ENCODE results near the gene NT5C1A. TPM values are rescaled to one million over a fixed set of nuclear protein-coding genes. Genes with fewer than 3 reads are reported as not detected.

Gene NT5C1A
- polyA plus RNA-seq, 1 donor from 2014 or later, result not detected

DNA sequence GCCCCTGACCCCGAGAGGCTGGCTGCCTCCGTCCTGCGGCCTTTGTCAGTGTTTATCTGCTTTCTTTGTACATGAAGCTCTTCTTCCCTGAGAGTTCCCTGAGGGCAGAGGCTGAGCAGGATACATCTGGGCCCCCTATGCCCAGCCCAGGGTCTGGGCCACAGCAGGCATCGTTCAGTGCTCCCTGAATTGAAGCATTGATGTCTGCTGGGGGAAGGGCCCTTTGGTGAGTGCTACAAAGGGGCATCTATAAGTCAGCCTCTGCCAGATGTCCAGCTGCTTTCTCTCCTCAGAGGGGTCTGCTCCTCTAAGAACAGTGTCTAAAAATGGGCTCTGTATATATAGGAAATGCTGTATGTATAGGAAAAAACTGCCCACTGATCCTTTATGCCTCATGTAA, 34.5 kb downstream of the NT5C1A start:
- Histone ChIP-seq H4K20me1 (ENCODE audit: insufficient read depth) (no peaks in the 10 kb centered on the region), H3K27ac (ENCODE audit: low read length) (no peak overlapping the region), H3K79me2 (replicated peaks; ENCODE audit: insufficient read depth, low read length) (no peaks in the 10 kb centered on the region), H2AFZ (ENCODE audit: low read depth, low read length) (no peak overlapping the region), H3K36me3 (ENCODE audit: insufficient read depth, low read length) (no peaks in the 10 kb centered on the region), H3K9me3 (ENCODE audit: low read length) (no peaks in the 10 kb centered on the region), H3K9ac (ENCODE audit: low read length) (no peak overlapping the region), H3K27me3 (ENCODE audit: insufficient read depth, low read depth, low read length) (peaks cover 50% of the 10 kb centered on the region), H3K4me2 (ENCODE audit: low read length) (no peak overlapping the region), H3K4me3 (ENCODE audit: low read length) (no peak overlapping the region), H3K9me2 (ENCODE audit: insufficient read depth, low read length) (no peaks in the 10 kb centered on the region), H3F3A (ENCODE audit: insufficient read depth, low read length, poor library complexity, severe bottlenecking) (no peaks in the 10 kb centered on the region)
- no peak for TF ChIP-seq REST (IDR thresholded peaks at IDR 0.05; ENCODE audit: borderline replicate concordance)
- no peak for TF ChIP-seq CTCF (IDR thresholded peaks at IDR 0.05; ENCODE audit: poor library complexity, severe bottlenecking)

GRCh38 chr1:39635871-39636210, 36.1 kb downstream of the NT5C1A start:
- Histone ChIP-seq H3K4me3 (ENCODE audit: low read length) (no peak overlapping the region), H3K4me2 (ENCODE audit: low read length) (no peak overlapping the region), H3K9ac (ENCODE audit: low read length) (no peak overlapping the region), H4K20me1 (ENCODE audit: insufficient read depth) (no peaks in the 10 kb centered on the region), H3K79me2 (replicated peaks; ENCODE audit: insufficient read depth, low read length) (no peaks in the 10 kb centered on the region), H3K27ac (ENCODE audit: low read length) (no peak overlapping the region), H2AFZ (ENCODE audit: low read depth, low read length) (no peak overlapping the region), H3K27me3 (ENCODE audit: insufficient read depth, low read depth, low read length) (peaks cover 55% of the 10 kb centered on the region), H3K36me3 (ENCODE audit: insufficient read depth, low read length) (no peaks in the 10 kb centered on the region), H3K9me2 (ENCODE audit: insufficient read depth, low read length) (no peaks in the 10 kb centered on the region), H3K9me3 (ENCODE audit: low read length) (no peaks in the 10 kb centered on the region), H3F3A (ENCODE audit: insufficient read depth, low read length, poor library complexity, severe bottlenecking) (no peaks in the 10 kb centered on the region)
- TF ChIP-seq CTCF (IDR thresholded peaks at IDR 0.05; ENCODE audit: poor library complexity, severe bottlenecking), result no peak
- TF ChIP-seq TAF1 (IDR thresholded peaks at IDR 0.05; ENCODE audit: low read depth), result no peak
- no peak for TF ChIP-seq MXI1 (conservative IDR thresholded peaks at IDR 0.05; ENCODE audit: poor library complexity, severe bottlenecking)
- no peak for TF ChIP-seq EP300 (conservative IDR thresholded peaks at IDR 0.05; ENCODE audit: poor library complexity, severe bottlenecking)
- TF ChIP-seq REST (IDR thresholded peaks at IDR 0.05; ENCODE audit: borderline replicate concordance), result no peak
- TF ChIP-seq SMC3 (conservative IDR thresholded peaks at IDR 0.05; ENCODE audit: poor library complexity), result no peak
- TF ChIP-seq POLR2AphosphoS5 (IDR thresholded peaks at IDR 0.05), result no peak
- TF ChIP-seq EZH2 (IDR thresholded peaks at IDR 0.05; ENCODE audit: borderline replicate concordance, insufficient read depth, low read length, poor library complexity, severe bottlenecking), result no peak
